Stimulated activated CD8-positive, alpha-beta memory T cell treated with anti-CD3 and anti-CD28 coated beads, Interleukin-4, amount 100 ng/mL, for 1 hour (primary cell): Measurements from ENCODE around the gene CNTNAP2.

Experiments
- DNase-seq, 2 donors: peaks; one replicate each; pipeline ENCODE4 v3.0.0-alpha.2; 2020; ENCODE audit warnings: low read depth in 2 of 2, low spot score in 1 of 2

The CNTNAP2 gene

DNA sequence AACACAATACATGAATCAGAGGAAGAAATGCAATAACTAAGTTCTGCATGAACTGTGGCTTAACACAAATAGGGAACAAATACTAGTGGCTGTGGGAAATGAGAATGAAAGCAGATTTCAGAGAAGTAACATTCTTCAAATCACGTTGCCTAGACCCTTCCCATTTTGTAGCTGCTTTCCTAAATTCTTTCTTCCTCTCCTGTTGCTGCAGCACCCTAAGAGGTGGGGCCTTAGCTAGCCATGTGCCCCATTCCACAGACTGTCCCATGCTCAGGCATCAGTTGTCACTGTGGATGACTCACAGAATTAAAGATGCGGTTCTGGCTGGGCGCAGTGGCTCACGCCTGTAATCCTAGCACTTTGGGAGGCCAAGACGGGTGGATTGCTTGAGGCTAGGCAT is 1769.3 kb downstream of the CNTNAP2 start:
- DNase-seq: no peak

DNA sequence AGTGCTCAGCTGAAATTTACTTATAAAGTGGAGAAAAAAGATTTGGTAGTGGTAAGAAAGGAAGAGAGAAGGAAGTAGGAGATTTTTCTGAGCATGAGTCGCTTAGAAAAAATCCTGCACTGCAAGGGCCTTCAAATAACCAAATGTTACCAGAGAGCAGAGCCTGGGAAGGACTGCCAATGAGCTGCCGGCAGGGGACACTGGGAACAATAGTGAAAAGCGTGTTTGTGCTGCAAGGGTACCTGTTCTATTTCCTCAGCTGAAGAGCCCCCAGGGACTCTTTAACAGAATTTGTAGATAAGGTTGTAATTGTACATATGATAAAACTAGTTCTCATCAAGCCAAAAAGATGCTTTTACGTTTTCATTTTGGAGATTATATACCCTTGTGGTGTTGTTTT is 1777.7 kb downstream of the CNTNAP2 start:
- DNase-seq: no peak

DNA sequence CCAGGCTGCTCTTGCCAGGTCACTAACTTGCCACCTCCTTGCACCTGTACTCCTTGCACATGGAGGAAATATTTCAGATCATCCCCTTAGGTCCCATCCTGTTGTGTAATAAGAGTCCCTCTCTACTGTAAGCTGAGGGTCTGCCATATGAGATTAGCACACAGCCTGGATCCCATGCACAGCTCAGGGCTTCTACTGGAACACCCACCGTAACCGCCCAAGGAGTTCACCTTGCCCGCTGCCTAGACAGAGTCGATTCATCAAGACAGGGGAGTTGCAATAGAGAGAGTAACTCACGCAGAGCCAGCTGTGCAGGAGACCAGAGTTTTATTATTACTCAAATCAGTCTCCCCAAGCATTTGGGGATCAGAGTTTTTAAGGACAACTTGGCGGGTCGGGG is 1779.5 kb downstream of the CNTNAP2 start:
- DNase-seq: no peak

DNA sequence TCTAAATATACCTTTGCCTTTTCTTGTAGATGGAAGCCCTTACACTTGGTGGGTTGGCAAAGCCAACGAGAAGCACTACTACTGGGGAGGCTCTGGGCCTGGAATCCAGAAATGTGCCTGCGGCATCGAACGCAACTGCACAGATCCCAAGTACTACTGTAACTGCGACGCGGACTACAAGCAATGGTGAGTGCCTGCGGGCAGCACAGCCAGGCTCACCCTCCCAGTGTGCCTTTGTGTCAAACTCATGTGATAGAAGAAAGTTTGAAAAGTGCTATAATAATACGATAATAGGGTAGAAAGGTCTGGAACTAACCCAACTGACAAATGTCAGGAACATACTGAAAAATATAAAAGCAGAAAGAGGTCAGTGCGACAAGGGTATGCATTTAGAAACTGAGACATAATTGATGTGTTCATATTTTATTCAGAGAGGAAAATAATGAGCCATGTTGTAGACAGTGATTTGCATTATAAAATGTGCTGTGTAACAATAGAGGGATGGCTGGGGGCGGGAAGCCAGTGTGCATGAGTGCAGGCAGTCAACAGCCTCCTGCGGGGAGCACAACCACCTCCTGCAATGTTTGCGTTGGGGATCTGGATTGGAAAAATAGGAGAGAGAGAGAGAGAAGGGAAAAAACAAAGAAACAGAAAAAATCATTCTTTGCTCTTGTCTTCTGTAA is 1787.1 kb downstream of the CNTNAP2 start:
- no peak for DNase-seq

DNA sequence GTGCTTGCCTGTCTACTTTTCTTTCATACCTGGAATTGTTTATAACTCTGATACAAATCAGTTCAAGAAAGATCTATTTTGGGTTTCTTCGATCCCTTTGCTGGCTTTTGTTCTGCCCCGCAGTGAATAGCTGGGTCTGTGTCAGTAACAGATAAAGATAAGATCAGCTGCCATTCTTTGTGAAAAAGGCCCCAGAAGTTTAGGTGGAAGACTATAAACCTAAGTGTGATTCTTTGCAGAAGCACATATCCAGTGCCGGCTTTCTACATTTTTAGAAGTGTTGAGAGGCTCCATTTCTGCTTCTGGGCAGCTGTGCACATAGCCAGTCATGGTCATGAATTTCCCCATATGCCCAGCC is 1787.6 kb downstream of the CNTNAP2 start:
- no peak for DNase-seq

DNA sequence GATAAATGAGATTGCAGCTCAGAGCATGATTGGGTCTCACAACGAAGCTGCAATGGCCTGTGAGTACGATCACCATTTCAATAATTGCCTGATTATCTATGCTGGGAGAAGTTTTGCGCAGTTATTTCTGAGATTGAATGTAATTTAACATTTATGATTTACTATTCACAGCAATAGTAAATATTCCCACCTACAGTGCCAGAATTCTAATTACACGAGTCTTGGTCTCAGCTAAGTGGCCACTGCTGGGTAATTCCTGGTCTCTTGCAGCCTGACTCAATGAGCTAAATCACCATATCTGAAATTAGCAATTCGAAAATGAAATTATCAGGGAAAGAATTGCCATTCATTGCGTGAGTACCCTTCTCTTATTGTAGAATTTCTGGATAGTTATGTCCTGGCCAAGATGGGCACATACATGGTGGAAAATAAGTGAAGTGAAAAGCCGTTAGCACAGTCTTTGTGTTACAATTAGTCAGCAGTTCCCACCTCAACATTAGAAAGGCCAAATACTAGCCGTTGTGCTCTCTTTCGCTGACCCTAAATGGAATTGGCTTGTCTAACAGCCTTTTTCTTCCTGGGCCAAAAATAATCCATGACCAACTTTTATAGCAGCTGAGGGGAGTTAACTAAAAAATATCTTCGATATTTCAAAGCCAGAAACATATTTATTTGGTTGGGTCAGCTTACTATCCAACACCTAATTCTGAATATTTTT is 1793.0 kb downstream of the CNTNAP2 start:
- DNase-seq: no peak

DNA sequence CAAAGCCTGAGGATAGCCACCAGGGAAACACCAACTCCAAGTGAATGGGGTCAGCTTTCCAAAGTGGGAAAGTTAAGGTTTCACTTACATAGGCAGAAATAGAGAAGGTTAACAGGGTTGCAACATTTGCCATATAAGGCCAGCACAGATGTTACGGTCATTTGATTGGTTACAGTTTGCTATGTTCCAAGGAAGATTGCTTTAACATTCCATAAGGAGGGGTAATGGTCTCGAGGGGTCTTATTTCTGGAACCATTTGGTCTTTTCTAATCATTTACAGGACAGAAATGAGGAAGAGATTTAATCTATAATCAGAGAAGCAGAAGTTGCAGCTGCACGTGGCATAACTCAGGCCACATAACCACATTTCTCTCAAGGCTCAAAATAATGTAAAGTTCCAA is 1794.6 kb downstream of the CNTNAP2 start:
- DNase-seq: no peak

DNA sequence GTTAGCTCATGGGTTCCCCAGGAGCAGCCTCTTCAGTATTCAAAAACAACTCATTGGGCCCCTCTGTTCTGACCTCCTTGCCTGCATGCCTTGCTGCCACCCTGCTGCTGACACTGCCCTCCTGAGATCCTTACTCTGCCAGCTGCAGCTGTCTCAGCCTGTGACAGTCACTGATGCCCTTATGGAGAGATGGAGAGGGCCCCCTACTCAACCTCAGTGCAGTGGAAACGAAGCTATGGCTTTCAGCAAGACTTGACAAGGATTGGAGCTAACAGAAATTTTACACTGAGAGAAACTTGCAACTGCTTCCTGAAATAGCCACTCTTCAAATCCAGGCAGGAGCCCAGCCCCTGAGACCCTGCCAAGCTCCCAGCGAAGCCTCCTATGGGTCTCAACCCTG is 1795.7 kb downstream of the CNTNAP2 start:
- no peak for DNase-seq

DNA sequence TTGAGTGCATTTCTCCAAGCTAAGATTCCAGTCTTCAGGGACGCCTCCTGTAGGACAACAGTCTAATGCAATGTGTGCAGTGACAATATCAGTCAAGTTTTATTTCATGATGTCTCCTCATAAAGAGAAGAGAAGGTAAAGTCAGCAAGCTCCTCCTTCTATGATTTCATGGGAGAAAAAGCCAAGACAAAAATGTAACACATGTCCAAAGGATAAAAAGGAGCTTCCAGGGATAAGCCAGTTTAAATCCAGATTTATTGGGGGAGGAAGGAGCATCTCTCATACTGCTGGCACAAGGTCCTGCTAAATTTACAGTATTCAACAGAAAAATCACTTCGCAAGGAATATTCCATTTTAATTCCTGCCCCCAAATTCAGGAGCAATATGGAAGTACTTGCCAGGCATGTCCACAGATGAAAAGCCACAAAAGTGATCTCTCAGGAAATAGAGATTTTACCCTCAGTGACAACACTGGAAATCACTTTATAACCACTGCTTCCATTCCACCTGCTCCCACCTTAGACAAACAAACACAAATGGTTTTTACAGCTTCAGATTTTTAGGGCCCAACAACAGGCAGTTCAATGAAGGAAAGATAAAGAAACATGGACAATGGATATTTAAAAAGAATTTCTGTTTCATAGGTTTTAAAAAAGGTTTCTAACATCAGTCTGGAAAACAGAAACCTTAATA is 1796.5 kb downstream of the CNTNAP2 start:
- no peak for DNase-seq

DNA sequence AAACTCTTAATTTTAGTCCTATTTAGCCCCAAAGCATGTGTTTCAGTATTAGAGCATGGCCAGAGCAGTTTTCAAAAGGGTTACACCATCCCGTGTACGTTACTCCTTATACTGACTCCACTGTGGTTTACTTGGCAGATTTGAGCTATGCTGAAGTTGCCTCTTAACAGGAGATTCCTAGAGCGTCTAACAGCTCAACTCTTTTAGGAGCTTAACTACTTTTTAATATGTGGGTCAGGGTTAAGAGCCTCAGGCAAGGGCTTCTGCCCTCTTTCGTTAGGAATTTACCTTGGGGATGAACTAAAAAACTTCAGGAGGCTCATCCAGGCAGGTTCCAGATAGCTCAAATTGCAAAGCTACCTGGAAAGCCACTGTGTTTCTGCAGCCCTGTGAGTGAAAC is 1799.2 kb downstream of the CNTNAP2 start:
- DNase-seq: no peak

DNA sequence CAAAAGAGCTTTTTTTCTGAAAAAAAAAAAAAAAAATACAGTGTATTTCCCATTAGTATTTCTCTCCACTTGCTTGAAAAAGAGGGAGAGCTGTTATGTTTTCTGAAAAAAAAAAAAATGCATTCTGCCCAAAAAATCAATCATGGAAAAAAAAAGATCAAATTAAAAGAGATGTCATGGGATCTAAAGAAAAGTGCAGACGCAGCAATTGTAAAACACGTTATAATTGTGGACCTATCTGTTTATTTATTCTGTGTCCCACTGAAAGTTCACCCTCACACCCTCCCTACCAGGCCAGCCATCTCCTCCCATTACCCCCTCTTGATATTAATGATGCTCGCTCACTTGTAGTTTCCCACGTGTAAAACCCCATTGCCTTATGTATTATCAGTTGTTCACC is 1800.0 kb downstream of the CNTNAP2 start:
- no peak for DNase-seq

DNA sequence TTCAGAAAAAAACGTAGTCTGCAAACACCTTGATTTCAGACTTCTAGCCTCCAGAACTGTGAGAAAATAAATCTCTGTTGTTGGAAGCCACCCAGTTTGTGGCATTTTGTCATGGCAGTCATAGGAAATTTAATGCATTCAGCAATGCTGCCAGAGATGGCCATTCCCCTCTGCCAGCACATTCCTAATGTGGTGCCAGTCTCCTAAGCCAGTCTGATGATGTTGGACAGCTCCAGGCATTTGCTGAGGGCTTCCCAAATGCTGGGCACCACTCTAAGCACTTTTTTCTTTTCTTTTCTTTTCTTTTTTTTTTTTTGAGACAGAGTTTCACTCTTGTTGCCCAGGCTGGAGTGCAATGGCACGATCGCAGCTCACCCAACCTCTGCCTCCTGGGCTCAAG is 1807.2 kb downstream of the CNTNAP2 start:
- DNase-seq: no peak

DNA sequence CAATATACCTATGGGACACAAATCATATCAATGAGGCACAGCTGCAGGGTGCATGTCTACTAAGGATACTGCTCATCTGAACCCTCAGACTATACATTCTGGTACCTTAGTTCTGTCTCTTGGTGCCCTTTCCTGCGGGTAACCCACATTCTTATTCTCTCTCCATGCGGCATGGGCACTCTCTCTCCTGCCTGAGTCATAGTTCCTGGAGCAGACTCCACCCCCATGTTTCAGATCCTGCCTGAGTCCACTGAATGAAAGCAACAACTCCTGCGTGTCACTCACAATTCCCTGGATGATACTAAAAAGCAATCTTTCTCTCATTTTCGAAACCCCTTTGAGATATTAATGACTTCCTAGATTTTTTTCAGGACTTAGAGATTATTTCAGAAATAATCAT is 1820.8 kb downstream of the CNTNAP2 start:
- no peak for DNase-seq

DNA sequence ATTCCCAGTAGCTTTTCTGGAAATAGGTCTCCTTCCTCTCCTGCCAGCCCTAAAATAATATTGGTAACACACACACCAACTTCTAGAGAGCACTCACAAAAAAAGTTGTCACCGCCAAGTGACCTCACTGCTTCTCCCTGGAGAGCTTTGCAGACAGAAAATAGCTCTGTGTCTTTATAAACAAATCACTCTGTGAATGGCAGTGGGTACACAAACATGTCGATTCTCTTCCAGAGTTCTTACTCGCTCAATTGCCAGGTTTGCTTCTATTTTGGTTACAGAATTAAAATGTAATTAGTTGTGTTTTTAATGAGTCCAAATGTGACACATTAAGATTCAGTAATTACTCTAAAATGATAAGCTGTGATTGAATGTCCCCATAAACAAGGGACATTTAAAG is 1824.8 kb downstream of the CNTNAP2 start:
- no peak for DNase-seq

DNA sequence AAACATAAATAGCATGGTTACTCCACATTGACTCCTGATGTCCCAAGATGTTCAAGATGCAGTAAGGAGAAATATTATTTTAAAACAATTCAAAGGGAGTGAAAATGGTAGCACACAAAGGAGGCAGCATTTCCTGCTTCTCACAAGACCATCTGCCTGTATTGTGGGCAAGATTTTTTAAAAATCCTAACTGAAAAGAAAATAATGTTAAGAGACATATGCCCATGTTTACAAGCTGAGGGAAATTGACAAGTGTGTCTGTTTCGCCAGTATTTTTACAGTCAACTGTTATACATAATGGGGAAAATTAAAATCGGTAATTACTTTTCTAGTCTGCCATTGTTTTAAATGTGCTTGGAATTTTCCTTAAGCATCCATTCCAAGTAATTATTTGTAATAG is 1827.7 kb downstream of the CNTNAP2 start:
- no peak for DNase-seq

DNA sequence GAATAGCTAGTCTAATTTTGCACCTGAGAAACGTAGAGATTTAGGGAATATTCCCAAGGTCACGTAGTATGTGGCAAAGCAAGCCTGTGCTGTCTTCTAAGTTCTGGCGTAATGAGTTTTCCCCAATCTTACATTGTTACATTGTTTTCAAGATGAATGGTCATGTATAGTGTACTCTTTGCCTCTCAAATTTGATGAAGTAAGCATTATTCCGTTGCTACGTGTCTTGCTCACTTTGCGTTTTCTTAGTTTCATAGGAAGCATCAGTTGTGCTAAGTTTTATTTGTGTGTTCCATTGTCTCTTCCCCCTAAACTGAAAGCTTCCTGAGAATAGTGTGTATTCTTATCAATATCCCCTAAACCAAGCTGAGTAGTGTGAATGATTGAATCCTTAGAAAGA is 1836.3 kb downstream of the CNTNAP2 start:
- no peak for DNase-seq

DNA sequence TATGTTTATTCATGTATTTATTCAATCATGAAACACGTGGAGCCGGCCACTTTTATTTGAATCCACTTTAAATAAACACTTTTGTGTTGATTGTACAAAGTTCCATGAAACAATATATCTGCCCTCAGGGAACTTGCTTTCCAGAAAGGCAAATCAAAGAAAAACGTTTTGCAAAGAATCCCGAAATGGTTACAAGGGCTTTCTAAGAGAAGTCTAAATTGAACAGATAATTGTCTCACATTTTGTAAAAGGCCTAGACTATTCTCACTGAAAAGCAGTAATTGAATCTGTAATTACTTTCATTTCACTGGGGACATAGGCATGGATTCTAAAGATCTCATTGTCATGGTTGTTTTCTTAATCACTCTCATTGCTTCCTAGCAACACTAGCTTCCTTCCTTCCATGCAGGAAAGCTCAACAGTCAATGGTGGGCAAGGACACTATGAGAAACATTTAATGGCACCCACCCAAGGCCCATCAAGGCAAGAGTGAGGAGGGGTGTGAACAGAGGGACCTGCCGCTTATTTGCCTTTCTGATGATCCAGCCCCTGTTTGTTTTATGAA is 1851.5 kb downstream of the CNTNAP2 start:
- no peak for DNase-seq

DNA sequence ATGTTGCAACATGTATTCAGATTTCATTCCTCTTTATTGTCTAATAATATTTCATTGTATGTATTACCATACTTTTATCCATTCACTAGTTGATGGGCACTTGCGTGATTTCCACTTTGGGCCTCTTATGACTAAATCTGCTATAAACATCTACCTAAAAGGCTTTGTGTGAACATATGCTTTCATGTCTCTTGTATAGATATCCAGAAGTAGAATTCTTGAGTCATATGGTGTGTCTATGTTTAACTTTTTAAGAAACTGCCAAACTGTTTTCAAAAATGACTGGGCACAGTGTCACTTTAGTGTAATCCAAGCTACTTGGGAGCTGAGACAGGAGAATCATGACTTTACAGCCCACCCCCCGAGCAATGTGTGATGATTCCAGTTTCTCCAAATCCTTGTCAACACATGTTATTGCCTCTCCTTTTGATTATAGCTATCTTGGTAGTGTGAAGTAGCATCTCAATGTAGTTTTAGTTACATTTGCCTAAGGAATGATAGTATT is 1855.1 kb downstream of the CNTNAP2 start:
- no peak for DNase-seq

DNA sequence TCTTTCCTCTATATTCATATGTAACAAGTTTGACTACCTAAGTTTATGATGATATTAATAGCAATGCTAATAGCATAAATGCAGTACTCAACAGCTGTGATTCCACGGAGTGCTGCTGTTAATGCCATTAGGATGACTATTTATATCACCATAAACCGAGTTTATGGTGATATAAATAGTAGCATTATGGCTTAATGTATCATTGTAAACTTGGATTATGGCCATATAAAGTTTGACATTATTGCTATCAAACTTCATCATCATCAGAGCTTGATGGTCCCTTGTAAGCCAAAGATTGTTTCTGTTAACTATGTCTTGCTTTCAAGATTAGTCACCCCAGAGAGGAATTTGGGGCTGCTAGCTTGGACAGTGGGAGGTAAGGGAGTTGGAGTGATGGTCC is 1861.6 kb downstream of the CNTNAP2 start:
- no peak for DNase-seq

DNA sequence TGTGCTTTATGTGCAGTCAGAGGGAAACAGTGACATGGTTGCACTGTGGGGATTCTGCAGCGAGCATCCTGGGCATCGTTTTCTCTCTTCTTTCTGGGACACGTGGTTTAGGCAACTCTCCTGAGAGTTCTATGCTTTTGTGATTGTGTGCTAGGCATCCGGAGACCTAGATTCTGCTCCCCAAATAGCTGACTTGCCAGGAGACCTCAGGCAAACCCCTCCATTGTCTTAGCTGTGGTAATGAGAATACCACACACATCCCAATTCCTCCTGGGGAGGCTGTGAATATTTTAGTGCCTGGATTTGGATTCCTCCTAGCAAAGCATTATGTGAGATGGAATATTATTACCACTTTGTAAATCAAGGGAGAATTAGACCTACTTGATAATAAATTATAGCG is 1862.0 kb downstream of the CNTNAP2 start:
- DNase-seq: no peak

DNA sequence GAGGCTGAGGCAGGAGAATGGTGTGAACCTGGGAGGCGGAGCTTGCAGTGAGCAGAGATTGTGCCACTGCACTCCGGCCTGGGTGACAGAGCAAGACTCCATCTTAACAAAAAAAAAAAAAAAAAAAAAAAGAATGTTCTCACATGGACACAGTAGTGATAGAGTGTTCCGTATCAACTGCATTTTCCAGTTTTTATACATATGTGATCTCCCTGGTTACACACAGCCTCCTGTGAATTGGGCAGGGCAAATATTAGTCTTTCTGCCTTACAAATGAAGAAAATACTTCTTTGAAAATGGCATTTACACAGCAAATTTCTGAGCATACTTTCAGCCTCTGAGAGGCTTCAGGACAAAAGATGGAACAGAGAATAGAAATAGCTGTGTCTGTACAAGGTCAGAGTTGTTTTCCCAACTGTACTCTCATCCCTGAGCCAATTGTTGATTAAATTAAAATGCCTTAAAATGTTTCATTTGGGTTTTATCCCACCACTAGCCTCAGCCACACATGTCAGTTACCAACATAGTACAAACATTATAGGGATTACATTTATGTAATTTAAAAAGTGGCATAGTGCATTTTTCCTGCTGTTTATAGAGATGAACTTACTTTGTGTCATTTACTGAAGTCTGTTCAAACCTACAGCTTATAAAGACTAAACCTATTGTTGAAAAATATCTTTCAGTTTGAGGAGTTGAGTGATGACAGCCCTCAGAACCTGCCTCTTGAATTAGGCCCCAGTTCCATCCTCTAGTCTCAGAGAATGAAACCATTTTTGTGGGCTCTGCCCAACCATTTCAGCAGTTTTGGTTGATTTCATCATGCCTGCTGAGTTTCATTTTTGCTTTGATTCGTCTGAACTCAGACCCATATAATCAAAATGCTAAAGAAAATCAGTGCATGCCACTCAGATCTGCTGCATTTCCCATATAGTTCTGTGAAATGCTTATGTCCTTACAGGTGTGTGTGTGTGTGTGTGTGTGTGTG is 1864.5 kb downstream of the CNTNAP2 start:
- no peak for DNase-seq
